DND-41 (cell line): Measurements from ENCODE around the gene HEXIM1.

Source experiments
- ATAC-seq: fragments of 200-7000 bp; cut with Tn5 transposase; 3 replicates; pipeline ENCODE4 v1.9.1; 2021; ENCODE audit warnings: low read depth; ENCODE audit not compliant: insufficient read depth
- DNase-seq: peaks from one replicate; pipeline ENCODE4 v3.0.0-alpha.2; 2020
- H2AFZ ChIP-seq: 2 replicates; pipeline ENCODE4 v1.6.0; 2012; ENCODE audit warnings: low read depth, low read length
- H3K27ac ChIP-seq: 2 replicates; pipeline ENCODE4 v1.5.1; 2012; ENCODE audit warnings: low read length, inconsistent platforms
- H3K27me3 ChIP-seq: fragments of 200-600 bp; sonication (generic); 2 replicates; pipeline ENCODE4 v1.6.0; 2012; ENCODE audit warnings: low read length, mild to moderate bottlenecking, inconsistent platforms; ENCODE audit not compliant: insufficient read depth, poor library complexity
- H3K36me3 ChIP-seq: 2 replicates; pipeline ENCODE4 v1.5.1; 2012; ENCODE audit warnings: low read length, inconsistent platforms; ENCODE audit not compliant: insufficient read depth
- H3K4me1 ChIP-seq: 2 replicates; pipeline ENCODE4 v1.5.1; 2012; ENCODE audit warnings: mild to moderate bottlenecking, low read length; ENCODE audit not compliant: insufficient read depth
- H3K4me2 ChIP-seq: 2 replicates; pipeline ENCODE4 v1.6.0; 2012; ENCODE audit warnings: mild to moderate bottlenecking, moderate library complexity, low read length, inconsistent platforms; ENCODE audit not compliant: insufficient read depth
- H3K4me3 ChIP-seq, 2 experiments: fragments of 200-600 bp in 1 of 2; shearing (Covaris generic) in 1 of 2; 2 replicates each; pipeline ENCODE4 v1.5.1; 2012 to 2016; ENCODE audit warnings: inconsistent platforms in 2 of 2, low read length in 2 of 2, mild to moderate bottlenecking in 2 of 2, low read depth in 1 of 2, moderate library complexity in 1 of 2
- H3K79me2 ChIP-seq: 2 replicates; pipeline ENCODE4 v1.6.0; 2012; ENCODE audit warnings: low read length, inconsistent platforms; ENCODE audit not compliant: insufficient read depth
- H3K9ac ChIP-seq: 2 replicates; pipeline ENCODE4 v1.6.0; 2012; ENCODE audit warnings: low read depth, mild to moderate bottlenecking, inconsistent platforms, low read length, moderate library complexity
- H3K9me3 ChIP-seq: 2 replicates; pipeline ENCODE4 v1.5.1; 2012; ENCODE audit warnings: low read length, moderate library complexity, mild to moderate bottlenecking, inconsistent platforms; ENCODE audit not compliant: insufficient read depth, severe bottlenecking
- H4K20me1 ChIP-seq: 2 replicates; pipeline ENCODE4 v1.6.0; 2012; ENCODE audit warnings: low read length; ENCODE audit not compliant: insufficient read depth
- EZH2 ChIP-seq: IDR thresholded peaks from 3 replicates; pipeline ENCODE4 v1.6.1; 2012; ENCODE audit warnings: borderline replicate concordance, low read depth, mild to moderate bottlenecking, moderate library complexity, low read length, inconsistent platforms; ENCODE audit not compliant: severe bottlenecking
- TF ChIP-seq, protein P1 (sequence below): IDR thresholded peaks from 2 replicates; pipeline ENCODE4 v1.5.1; 2012; ENCODE audit warnings: borderline replicate concordance, low read length, moderate library complexity, mild to moderate bottlenecking; ENCODE audit not compliant: poor library complexity, severe bottlenecking; ENCODE audit errors: extremely low read depth

The HEXIM1 gene

DNA sequence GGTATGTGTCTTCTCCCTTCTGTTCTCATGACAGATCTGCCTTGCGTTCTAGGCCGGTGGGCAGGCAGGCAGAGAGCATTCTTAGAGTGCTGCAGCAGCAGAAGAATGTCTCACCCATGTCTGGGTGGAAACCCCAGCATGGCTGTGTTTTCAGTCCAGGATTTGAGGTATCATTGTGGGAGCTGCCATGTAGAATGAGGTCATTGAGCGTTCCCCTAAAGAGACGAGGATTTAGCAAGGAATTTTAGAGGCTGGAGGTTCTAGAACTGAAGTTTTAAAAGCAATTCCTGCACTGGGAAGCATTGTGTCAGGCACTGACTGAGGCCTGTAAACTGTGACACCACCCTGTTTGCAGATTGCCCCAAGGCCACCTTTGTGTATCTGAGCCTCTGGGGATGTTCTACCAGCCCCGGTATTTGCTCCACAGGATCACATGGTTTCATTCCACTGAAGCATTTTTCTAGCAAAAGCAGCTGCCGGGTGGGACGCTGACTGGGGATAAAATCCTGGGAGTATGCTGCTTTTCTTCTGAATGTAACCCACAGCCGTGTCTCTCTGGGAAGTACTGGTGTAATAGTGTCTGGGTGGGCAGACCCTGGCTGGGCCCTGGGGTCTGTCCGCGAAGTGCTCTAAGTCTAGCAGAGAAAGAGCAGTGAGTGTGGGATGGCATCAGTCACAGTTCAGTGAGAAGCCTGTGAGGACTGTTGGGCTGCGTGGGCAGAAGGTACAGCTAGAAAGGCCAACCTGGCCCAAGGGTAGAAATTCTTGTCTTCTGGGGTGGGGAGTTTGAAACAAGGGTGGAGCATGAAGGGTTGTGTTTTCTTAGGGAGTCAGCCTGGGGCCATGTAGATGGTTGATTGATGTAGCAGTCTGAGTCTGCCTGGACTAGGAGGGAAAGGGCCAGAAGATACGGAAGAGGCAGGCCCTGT, 46.1 kb upstream of the HEXIM1 start:
- no peaks in the 10 kb centered on the region for H3K9me3 ChIP-seq
- H3K4me2 ChIP-seq = no peak overlapping the region
- ATAC-seq (no peak), DNase-seq (no peak)
- peaks cover 16% of the 10 kb centered on the region for H4K20me1 ChIP-seq
- H3K79me2 ChIP-seq = no peaks in the 10 kb centered on the region
- no peaks in the 10 kb centered on the region for H3K27me3 ChIP-seq
- H2AFZ ChIP-seq = no peak overlapping the region
- no peak overlapping the region for H3K4me3 ChIP-seq
- TF ChIP-seq, protein P1, sequence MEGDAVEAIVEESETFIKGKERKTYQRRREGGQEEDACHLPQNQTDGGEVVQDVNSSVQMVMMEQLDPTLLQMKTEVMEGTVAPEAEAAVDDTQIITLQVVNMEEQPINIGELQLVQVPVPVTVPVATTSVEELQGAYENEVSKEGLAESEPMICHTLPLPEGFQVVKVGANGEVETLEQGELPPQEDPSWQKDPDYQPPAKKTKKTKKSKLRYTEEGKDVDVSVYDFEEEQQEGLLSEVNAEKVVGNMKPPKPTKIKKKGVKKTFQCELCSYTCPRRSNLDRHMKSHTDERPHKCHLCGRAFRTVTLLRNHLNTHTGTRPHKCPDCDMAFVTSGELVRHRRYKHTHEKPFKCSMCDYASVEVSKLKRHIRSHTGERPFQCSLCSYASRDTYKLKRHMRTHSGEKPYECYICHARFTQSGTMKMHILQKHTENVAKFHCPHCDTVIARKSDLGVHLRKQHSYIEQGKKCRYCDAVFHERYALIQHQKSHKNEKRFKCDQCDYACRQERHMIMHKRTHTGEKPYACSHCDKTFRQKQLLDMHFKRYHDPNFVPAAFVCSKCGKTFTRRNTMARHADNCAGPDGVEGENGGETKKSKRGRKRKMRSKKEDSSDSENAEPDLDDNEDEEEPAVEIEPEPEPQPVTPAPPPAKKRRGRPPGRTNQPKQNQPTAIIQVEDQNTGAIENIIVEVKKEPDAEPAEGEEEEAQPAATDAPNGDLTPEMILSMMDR = no peak
- TF ChIP-seq EZH2 = no peak
- no peak overlapping the region for H3K9ac ChIP-seq
- H3K4me1 ChIP-seq = no peaks in the 10 kb centered on the region
- H3K27ac ChIP-seq = no peak overlapping the region
- peaks cover 91% of the 10 kb centered on the region for H3K36me3 ChIP-seq

DNA sequence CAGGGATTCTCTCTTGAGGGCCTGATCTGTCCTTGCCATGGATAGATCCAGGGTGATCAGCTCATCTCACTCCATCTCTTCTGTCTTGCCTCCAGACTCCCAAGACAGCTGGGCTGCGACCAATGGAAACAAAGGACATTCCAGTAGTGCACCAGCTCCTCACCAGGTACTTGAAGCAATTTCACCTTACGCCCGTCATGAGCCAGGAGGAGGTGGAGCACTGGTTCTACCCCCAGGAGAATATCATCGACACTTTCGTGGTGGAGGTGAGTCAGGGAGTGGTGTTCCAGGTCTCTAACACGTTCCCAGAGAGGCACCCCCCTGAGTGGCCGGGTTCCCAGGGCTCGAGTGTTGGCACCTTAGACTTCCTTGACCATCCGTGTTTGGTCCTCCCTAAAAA, 45.4 kb upstream of the HEXIM1 start:
- no peaks in the 10 kb centered on the region for H3K9me3 ChIP-seq
- no peak overlapping the region for H3K4me2 ChIP-seq
- no peaks in the 10 kb centered on the region for H3K4me1 ChIP-seq
- peaks cover 20% of the 10 kb centered on the region for H4K20me1 ChIP-seq
- no peak overlapping the region for H3K9ac ChIP-seq
- no peak overlapping the region for H3K27ac ChIP-seq
- no peaks in the 10 kb centered on the region for H3K27me3 ChIP-seq
- H3K36me3 ChIP-seq = peaks cover 91% of the 10 kb centered on the region
- H3K79me2 ChIP-seq = no peaks in the 10 kb centered on the region
- no peak overlapping the region for H3K4me3 ChIP-seq
- DNase-seq (no peak), ATAC-seq (no peak)
- H2AFZ ChIP-seq = no peak overlapping the region
- TF ChIP-seq EZH2 = no peak
- TF ChIP-seq, protein P1 = no peak

DNA sequence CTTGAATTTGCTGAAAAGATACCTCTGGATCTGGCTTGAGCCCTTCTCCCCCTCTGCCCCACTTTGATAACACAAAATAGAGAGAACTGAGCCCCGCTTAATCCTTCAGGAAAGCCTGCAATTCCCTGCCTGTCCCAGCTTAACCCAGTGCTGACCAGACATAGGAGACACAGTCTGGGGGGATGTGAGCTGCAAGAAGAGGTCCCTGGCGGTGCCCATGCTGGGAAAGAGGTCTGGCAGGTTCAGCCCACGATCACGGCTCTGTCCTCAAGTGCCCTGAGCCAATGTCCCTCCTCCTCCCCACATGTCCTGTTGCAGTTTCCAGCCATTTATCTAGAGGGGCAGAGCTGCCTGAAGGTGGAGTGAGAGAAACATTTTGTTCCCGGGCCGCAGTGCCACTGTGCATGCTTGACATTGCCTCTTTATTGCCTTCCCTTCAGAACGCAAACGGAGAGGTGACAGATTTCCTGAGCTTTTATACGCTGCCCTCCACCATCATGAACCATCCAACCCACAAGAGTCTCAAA, 44.9 kb upstream of the HEXIM1 start:
- Histone ChIP-seq H3K9ac (no peak overlapping the region), H3K4me3 (no peak overlapping the region), H3K27ac (no peak overlapping the region), H3K4me2 (no peak overlapping the region), H3K36me3 (peaks cover 91% of the 10 kb centered on the region), H3K9me3 (no peaks in the 10 kb centered on the region), H4K20me1 (peaks cover 20% of the 10 kb centered on the region), H3K27me3 (no peaks in the 10 kb centered on the region), H3K4me1 (no peaks in the 10 kb centered on the region), H3K79me2 (no peaks in the 10 kb centered on the region), H2AFZ (no peak overlapping the region)
- DNase-seq = no peak
- no peak for ATAC-seq
- TF ChIP-seq EZH2 = no peak
- TF ChIP-seq, protein P1 = no peak
